A549 treated with Hydrocortisone at 1 μM for 4 hours (cell line): ENCODE results near the gene CHST5. TPM values are rescaled to one million over a fixed set of nuclear protein-coding genes. Genes with fewer than 3 reads are reported as not detected.

Experiments
- total RNA-seq: library from RNA; stranded (reverse); fragments of 200-300 nt; extraction: Qiagen RNA extraction; gene quantifications from 5 replicates; pipeline ENCODE4 v1.2.3, GENCODE V29; 2022

The CHST5 gene
- total RNA-seq, result 0.16 to 0.35 TPM (median 0.29 TPM) in 3 of 5 replicates, not detected in the others

DNA sequence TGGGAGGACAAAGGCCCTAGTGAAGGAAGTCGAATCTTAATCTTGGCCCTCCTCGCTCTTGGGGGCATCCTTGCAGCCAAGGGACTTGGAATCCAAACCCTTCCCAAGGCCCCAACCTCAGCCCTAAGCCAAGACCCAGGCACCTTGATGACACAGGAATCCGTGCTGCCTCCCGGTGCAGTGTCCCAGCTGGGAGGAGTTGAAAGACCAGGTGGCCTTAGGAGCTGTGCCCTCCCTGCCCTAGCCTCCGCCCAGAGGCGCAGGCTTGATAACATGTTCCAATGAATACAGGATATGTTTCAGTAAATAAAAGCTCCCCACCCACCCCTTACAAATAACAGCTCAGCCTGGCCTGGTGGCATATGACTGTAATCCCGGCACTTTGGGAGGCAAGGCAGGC is at the start of gene CHST5:
CHST5 (minus strand) TSS at position 208 of the 400 bp plus-strand sequence. CDS start 5,724 bp downstream, outside the sequence.

DNA sequence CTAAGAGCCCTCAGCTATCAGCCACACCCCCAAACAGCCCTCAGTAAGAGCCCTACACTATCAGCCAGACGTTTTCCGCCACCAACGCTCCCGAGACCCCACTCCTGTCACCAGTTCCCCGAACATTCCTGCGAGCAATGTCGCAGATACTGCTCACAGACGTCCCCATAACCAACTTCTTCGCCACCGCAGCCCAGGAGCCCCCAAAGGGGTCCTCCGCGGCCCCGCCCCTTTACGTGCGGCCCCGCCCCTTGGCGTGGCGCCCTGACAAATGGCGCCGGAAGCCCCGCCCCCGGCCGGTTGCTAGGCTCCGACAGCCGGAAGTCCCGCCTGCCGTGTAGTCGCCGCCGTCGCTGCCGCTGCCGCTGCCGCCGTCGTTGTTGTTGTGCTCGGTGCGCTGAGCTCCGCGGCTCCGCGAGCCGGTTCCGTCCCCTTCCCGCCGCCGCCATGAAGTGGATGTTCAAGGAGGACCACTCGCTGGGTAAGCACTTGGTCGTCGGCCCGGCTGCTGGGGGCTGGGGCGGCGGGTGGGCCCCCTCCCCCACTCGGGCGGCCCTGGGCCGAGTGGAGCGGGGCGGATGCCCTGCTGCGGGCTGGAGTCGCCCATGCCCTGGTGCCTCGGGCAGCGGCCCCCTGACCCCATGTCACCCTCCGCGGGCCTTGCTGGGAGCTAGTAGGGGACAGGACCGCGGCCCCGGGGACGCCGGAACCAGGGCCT is 30.3 kb upstream of the CHST5 start, which contains the start of gene GABARAPL2:
GABARAPL2 (plus strand) TSS at position 340 of the 718 bp plus-strand sequence; CDS start at position 448, 108 bp downstream.

DNA sequence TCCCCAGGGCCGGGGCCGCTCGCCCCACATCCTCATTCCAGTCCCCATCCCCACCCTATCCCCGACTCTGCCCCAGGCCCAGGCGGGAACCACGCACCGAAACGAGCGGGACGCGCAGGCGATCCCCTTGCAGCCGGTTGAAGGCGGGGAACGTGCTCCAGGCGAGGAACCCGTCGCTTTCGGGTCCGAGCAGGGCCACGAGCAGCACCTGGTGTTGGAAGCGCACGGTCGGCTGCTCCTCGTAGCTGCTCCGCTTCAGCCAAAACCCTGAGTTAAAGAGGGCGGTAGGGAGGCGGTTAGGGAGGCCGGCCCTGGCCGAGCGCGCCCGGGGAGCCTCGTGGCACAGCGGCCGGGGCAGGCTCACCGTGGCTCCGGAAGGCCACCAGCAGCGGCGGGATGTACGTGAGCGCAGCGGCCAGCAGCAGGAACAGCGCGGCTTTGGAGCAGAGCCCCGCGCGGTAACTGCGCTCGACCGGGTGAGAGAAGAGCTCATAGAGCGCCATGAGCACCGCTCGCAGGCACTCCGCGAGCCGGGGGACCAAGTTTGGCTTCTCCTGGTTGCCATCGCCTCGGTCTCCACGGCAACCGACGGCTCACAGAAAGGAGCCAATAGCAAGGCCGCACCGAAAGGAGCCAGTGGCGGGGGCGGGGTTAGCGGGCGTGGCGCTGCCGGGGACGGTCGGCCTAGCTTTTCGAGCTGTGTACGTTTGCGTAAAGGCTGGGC is 20.0 kb upstream of the CHST5 start, which contains the start of gene TMEM231:
TMEM231 (minus strand) TSS at position 546 of the 724 bp plus-strand sequence; CDS start at position 503, 43 bp downstream.

DNA sequence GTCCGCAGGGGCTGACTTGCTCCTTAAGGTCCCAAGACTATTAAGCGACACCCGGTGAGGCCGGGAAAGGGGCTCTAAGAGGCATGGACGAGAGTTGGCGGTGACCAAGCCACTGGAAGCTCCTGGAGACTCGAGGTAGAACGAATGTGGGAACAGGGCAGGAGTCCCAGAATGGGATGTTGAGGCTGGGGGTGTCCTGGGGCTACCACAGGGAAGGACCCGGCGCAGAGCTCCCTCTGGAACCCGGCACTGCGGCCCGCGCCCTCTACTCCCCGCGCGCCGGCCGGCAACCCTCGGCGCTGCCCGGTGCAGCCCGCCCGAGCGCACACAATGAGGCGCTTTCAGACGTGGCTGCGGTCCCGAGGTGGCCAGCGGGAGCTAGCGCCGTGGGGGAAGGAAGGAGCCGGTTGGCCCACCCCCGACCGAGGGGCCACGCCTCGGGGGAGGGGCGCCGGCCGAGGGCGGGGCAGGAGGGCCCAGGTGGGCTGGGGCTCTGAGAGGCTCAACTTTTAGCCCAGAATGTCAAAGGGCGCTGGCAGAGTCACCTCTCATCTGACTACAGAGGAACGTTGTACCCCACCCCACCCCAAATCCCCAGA is 40.7 kb downstream of the CHST5 start, which contains the start of gene CHST6:
CHST6 (minus strand) TSS at position 366 of the 599 bp plus-strand sequence. CDS start 15,613 bp downstream, outside the sequence.

Other genes starting within 250 kb of the CHST5 start
- 65.1 to 75.3 TPM (median 67.1 TPM) in 5 replicates for gene CFDP1, start 102.6 kb downstream of the CHST5 start, total RNA-seq
- 14.0 to 16.6 TPM (median 14.8 TPM) in 5 replicates for gene TMEM170A, start 71.4 kb downstream of the CHST5 start, total RNA-seq
- gene CHST6, start 40.7 kb downstream of the CHST5 start, total RNA-seq, result 0.10 to 0.27 TPM (median 0.16 TPM) in 5 replicates
- gene TMEM231, start 20.1 kb upstream of the CHST5 start, total RNA-seq, result 7.4 to 9.9 TPM (median 9.1 TPM) in 5 replicates
- gene GABARAPL2, start 30.3 kb upstream of the CHST5 start, total RNA-seq, result 80.7 to 90.0 TPM (median 88.0 TPM) in 5 replicates
- 32.9 to 41.5 TPM (median 37.0 TPM) in 5 replicates for gene ADAT1, start 87.2 kb upstream of the CHST5 start, total RNA-seq
- 159 to 177 TPM (median 171 TPM) in 5 replicates for gene KARS1, start 111.6 kb upstream of the CHST5 start, total RNA-seq
- 42.2 to 45.1 TPM (median 43.8 TPM) in 5 replicates for gene TERF2IP, start 111.7 kb upstream of the CHST5 start, total RNA-seq
- gene CPHXL2, start 140.9 kb upstream of the CHST5 start, total RNA-seq, result not detected in 5 replicates
- gene DUXB, start 165.4 kb upstream of the CHST5 start, total RNA-seq, result not detected in 5 replicates
- gene CPHXL, start 190.4 kb upstream of the CHST5 start, total RNA-seq, result not detected in 5 replicates